Endometrial microvascular endothelial cells (primary cell): Measurements from ENCODE around the gene VWF. TPM values are rescaled to one million over a fixed set of nuclear protein-coding genes. Genes with fewer than 3 reads are reported as not detected.
"Not testable (repeated sequence)": the region's sequence is repeated elsewhere in the genome, so short reads cannot be mapped to it uniquely, and the experiment has no call there.

Experiments used
- in situ Hi-C: cut with HindIII; loops from 2 replicates; pipeline ENCODE4 v1.10.0; 2017; ENCODE audit warnings: low sequenced_read_pairs, low pct_unique_long_range_greater_than_20kb; ENCODE audit errors: inconsistent ontology term
- total RNA-seq: library from RNA; depleted of rRNA; stranded (reverse); fragments of >200 nt; gene quantifications from one replicate; pipeline ENCODE4 v1.2.3, GENCODE V29; 2015; ENCODE audit errors: inconsistent ontology term

Gene VWF
- total RNA-seq, 1 donor from 2014 or later, result 506 TPM

GRCh38 chr12:6047249-6048237 lies 76.9 kb downstream of the VWF start:
- in situ Hi-C loops, result no loop called here

GRCh38 chr12:6046511-6047180 lies 77.8 kb downstream of the VWF start:
- in situ Hi-C loops, result no loop called here

- in situ Hi-C loops, result no loop called here
Measured at GRCh38 chr12:6045438-6045837, 79.0 kb downstream of the VWF start.

- in situ Hi-C loops, result no loop called here
Measured at GRCh38 chr12:6044082-6044481, 80.4 kb downstream of the VWF start.

GRCh38 chr12:6042446-6042845 lies 82.0 kb downstream of the VWF start:
- in situ Hi-C loops, result no loop called here

GRCh38 chr12:6041891-6042290 lies 82.6 kb downstream of the VWF start:
- in situ Hi-C loops, result no loop called here

GRCh38 chr12:6040815-6041214 lies 83.7 kb downstream of the VWF start:
- in situ Hi-C loops, result no loop called here

- in situ Hi-C loops, result no loop called here
Measured at GRCh38 chr12:6039894-6040601, 84.4 kb downstream of the VWF start.

GRCh38 chr12:6038160-6038559 lies 86.3 kb downstream of the VWF start:
- in situ Hi-C loops, result no loop called here

GRCh38 chr12:6037459-6037858 lies 87.0 kb downstream of the VWF start:
- in situ Hi-C loops, result no loop called here

- in situ Hi-C loops, result no loop called here
Measured at GRCh38 chr12:6036509-6036908, 88.0 kb downstream of the VWF start.

GRCh38 chr12:6034596-6034995 lies 89.9 kb downstream of the VWF start:
- in situ Hi-C loops, result no loop called here

- in situ Hi-C loops, result no loop called here
Measured at GRCh38 chr12:6033546-6033945, 90.9 kb downstream of the VWF start.

GRCh38 chr12:6032726-6033125 lies 91.7 kb downstream of the VWF start:
- in situ Hi-C loops, result no loop called here

GRCh38 chr12:6031001-6031400 lies 93.5 kb downstream of the VWF start:
- in situ Hi-C loops, result no loop called here

GRCh38 chr12:6030081-6030480 lies 94.4 kb downstream of the VWF start:
- in situ Hi-C loops, result no loop called here

- in situ Hi-C loops, result no loop called here
Measured at GRCh38 chr12:6029401-6029800, 95.1 kb downstream of the VWF start.

- in situ Hi-C loops, result no loop called here
Measured at GRCh38 chr12:6026998-6027397, 97.5 kb downstream of the VWF start.

- in situ Hi-C loops, result not testable (repeated sequence)
Measured at GRCh38 chr12:6025703-6026298, 98.7 kb downstream of the VWF start.
